ENCODE results near the gene THEMIS.

Gene THEMIS

DNA sequence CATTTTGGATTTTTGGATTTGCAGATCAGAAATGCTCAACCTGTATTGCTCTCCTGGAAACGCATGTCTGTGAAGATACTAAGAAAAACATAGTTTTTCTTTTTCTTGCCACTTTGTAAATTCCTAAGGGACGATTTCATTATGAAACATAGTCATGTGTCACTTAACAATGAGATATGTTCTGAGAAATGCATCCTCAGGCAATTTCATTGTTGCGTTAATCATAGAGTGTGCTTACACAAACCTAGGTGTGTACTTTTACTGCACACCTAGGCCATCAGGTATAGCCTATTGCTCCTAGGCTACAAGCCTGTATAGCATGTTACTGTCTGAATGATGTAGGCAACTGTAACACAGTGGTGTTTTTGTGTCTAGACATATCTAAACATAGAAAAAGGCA lies 13.4 kb upstream of the THEMIS start:
- TF ChIP-seq, protein P1, sequence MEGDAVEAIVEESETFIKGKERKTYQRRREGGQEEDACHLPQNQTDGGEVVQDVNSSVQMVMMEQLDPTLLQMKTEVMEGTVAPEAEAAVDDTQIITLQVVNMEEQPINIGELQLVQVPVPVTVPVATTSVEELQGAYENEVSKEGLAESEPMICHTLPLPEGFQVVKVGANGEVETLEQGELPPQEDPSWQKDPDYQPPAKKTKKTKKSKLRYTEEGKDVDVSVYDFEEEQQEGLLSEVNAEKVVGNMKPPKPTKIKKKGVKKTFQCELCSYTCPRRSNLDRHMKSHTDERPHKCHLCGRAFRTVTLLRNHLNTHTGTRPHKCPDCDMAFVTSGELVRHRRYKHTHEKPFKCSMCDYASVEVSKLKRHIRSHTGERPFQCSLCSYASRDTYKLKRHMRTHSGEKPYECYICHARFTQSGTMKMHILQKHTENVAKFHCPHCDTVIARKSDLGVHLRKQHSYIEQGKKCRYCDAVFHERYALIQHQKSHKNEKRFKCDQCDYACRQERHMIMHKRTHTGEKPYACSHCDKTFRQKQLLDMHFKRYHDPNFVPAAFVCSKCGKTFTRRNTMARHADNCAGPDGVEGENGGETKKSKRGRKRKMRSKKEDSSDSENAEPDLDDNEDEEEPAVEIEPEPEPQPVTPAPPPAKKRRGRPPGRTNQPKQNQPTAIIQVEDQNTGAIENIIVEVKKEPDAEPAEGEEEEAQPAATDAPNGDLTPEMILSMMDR (IDR thresholded peaks at IDR 0.05; ENCODE audit: insufficient read depth, missing control alignments), result no peak
- DNase-seq (ENCODE audit: insufficient read length, low spot score) (no peak), FAIRE-seq (no peak)

DNA sequence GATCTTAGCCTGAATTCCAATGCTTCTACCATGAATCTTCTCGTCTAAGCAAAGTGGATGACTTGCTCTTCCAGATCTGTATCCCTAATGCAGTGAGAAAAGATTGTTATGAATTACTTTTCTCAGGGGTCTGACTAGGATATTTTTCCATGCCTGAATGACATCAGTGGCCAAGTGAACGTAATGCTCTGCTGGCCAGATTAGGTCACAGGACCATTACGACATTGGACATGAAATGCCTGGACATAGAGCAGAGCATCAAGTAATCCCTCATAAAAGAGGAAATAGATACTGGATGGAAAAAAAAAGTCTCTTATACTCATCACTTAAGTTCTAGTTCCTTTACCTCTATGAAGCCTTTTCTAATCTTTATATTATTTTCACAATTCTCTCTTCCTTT lies 12.1 kb upstream of the THEMIS start:
- DNase-seq (ENCODE audit: insufficient read length, low spot score), result no peak
- TF ChIP-seq, protein P1 (IDR thresholded peaks at IDR 0.05; ENCODE audit: insufficient read depth, missing control alignments), result no peak
- no peak for FAIRE-seq

DNA sequence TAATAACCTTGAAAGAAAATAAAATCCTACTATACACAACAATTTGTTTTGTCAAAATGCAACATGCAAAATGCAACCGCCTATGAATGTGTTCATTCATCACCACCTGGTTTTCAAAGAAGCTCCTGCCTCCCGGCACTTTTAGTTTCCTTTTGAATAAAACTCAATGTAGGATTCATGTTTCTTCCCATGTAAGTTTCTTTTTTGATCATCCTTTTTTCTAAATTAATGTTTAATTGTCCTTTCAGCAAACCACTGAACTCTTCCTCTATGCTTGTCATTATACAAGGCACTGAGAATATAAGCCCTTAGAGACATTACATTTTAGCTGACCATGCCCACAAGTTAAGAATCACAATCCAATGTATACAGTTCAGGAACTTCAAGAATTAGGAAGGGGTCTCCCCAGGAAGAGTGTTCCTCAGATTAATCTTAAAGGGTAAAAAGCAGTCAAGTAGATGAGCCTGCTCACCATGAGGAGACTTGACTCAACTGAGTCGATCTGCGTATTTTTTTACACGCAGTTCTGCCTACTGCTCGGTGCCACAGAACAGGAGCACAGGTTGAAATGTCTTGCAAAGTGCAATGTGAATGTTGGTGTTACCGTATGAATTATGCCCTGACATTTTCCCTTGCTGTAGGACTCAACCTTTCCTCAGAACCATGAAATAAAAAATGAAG lies 7.2 kb upstream of the THEMIS start:
- TF ChIP-seq, protein P1 (IDR thresholded peaks at IDR 0.05; ENCODE audit: insufficient read depth, missing control alignments), result no peak
- FAIRE-seq (no peak), DNase-seq (ENCODE audit: insufficient read length, low spot score) (no peak)

DNA sequence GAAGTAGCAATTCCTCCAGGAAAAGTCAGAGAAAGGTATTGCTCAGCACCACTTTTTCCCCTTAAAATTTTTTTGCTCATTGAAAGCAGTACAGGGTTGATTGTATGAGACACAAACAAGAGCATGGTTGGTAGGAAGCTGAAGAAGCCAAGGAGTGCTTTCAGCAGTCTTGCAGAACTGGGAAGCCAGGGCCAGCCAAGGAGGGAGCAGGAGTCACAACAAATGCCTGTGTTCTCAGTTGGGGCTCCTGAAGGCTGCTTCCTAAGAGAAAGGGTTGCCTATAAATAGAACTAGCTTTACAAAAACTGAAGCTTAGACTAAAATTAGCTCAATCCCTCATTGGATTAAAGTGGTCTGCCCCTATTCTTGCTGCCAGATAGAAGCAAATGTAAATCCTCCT lies 3.3 kb upstream of the THEMIS start:
- FAIRE-seq (no peak), DNase-seq (ENCODE audit: insufficient read length, low spot score) (no peak)
- TF ChIP-seq, protein P1 (IDR thresholded peaks at IDR 0.05; ENCODE audit: insufficient read depth, missing control alignments), result no peak

DNA sequence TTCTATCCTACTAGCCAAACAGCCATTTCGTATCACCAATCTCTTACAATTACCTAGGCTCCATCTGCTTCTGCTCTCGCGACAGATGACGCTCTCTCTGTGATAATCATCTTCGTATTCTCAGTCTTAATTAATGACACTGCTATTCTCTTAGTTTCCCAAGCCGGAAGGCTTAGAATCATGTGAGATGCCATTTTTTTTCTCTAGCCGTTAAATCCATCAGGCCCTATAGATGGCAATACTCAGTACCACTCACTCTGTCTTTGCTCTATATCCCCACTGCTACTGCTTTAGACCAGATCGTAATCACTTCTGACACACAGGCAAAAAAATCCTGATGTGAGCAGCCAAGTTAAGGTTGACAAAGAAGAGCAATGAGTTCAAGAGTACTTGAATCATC lies 2.1 kb upstream of the THEMIS start:
- TF ChIP-seq, protein P1 (IDR thresholded peaks at IDR 0.05; ENCODE audit: insufficient read depth, missing control alignments), result no peak
- DNase-seq (ENCODE audit: insufficient read length, low spot score), result no peak
- FAIRE-seq, result peak; percentile 92

DNA sequence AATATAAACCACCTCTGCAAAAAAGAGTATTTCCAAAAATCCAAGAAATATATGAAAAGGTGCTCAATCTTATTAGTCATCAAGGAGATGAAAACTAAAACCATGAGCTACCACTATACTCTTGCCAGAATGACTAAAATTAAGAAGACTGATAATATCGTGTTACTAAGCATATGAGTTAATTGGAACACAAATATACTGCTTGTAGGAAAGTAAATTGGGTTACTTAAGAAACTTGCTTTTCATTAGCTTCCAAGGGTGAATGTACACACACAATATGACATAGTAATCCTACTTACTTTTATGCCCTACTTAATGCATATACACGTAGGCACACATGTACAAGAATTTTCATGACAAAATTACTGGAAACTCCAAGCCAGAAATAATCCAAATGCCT lies 3.4 kb downstream of the THEMIS start:
- DNase-seq (ENCODE audit: insufficient read length, low spot score) (no peak), FAIRE-seq (no peak)
- TF ChIP-seq, protein P1 (IDR thresholded peaks at IDR 0.05; ENCODE audit: insufficient read depth, missing control alignments), result no peak

DNA sequence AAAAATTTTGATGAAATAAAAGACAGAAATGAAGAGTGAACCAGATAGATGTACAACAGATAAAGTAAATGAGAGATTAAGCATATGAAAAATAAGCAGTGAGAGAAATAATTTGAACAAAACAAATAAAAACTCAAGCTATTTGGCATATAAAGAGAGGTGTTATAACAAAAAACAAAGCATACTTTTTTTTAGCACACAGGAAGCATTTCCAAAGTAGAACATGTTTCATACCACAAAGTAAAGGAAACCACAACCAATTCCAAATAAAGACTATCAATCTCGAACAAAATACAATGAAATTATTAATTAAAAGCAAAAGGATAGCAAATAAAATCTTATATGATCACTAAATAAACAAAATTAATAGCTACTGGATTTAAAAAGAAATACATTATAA lies 6.8 kb downstream of the THEMIS start:
- FAIRE-seq (no peak), DNase-seq (ENCODE audit: insufficient read length, low spot score) (no peak)
- TF ChIP-seq, protein P1 (IDR thresholded peaks at IDR 0.05; ENCODE audit: insufficient read depth, missing control alignments), result no peak
